GM19240 (cell line): ENCODE data around the gene NCS1.
A peak's percentile ranks its signal among the peaks of the same experiment; 100 is the strongest.

ENCODE experiments used
- DNase-seq: peaks from one replicate; pipeline ENCODE4 v3.0.0; 2011; ENCODE audit warnings: low spot score; ENCODE audit not compliant: insufficient read length

NCS1 gene

GRCh38 chr9:130172161-130172857 lies at the start of gene NCS1:
Gene NCS1, plus strand, starts transcription at chr9:130172404. Its CDS starts 260 bp downstream, at chr9:130172664.
- DNase-seq: no peak

- no peak for DNase-seq
These were observed 49.7 kb upstream of the NCS1 start for GRCh38 chr9:130122456-130122855.

- DNase-seq: no peak
These were observed 47.9 kb upstream of the NCS1 start for GRCh38 chr9:130124085-130124860.

GRCh38 chr9:130126721-130127433 lies 45.3 kb upstream of the NCS1 start:
- no peak for DNase-seq

GRCh38 chr9:130128251-130128650 lies 44.0 kb upstream of the NCS1 start:
- DNase-seq: peak; percentile 35

GRCh38 chr9:130128733-130129431 lies 43.3 kb upstream of the NCS1 start:
- DNase-seq: peak; percentile 39

- DNase-seq: no peak
These were observed 42.7 kb upstream of the NCS1 start for GRCh38 chr9:130129432-130130061.

- no peak for DNase-seq
These were observed 39.5 kb upstream of the NCS1 start for GRCh38 chr9:130132746-130133145.

GRCh38 chr9:130137081-130137640 lies 35.0 kb upstream of the NCS1 start:
- no peak for DNase-seq

GRCh38 chr9:130137641-130138081 lies 34.5 kb upstream of the NCS1 start:
- no peak for DNase-seq

GRCh38 chr9:130138171-130138653 lies 34.0 kb upstream of the NCS1 start:
- no peak for DNase-seq

GRCh38 chr9:130138791-130139190 lies 33.4 kb upstream of the NCS1 start:
- DNase-seq: no peak

GRCh38 chr9:130139251-130139650 lies 33.0 kb upstream of the NCS1 start:
- no peak for DNase-seq

GRCh38 chr9:130140706-130141105 lies 31.5 kb upstream of the NCS1 start:
- no peak for DNase-seq

- no peak for DNase-seq
These were observed 30.1 kb upstream of the NCS1 start for GRCh38 chr9:130142056-130142455.

GRCh38 chr9:130142641-130143040 lies 29.6 kb upstream of the NCS1 start:
- DNase-seq: no peak

- DNase-seq: no peak
These were observed 28.8 kb upstream of the NCS1 start for GRCh38 chr9:130143279-130143893.

GRCh38 chr9:130143958-130144366 lies 28.2 kb upstream of the NCS1 start:
- no peak for DNase-seq

- no peak for DNase-seq
These were observed 27.5 kb upstream of the NCS1 start for GRCh38 chr9:130144703-130145102.

GRCh38 chr9:130145658-130146057 lies 26.5 kb upstream of the NCS1 start:
- no peak for DNase-seq
